Measurements from ENCODE around the gene ATCAY.

Gene ATCAY

DNA sequence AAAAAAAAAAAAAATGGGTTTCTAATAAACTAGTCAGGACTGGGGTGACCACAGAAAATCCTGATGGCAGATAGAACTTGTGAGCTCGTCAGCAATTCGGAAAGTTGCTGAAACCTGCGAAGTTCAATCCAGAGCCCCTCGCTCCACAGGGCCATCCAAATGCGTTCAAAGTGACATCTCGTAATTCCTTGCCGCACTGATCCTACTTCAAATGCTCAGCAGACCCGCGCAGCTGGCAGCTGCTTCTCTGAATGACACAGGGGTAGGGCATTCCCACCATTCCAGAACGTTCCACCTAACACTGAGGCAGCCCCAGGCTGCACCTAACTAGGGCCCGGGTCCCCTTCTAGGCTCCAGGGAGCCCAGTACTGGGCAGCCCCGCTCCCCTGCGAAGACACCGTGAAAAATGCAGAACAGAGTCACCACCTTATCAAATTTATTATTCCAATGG lies 95.2 kb downstream of the ATCAY start:
- DNase-seq: no peak

DNA sequence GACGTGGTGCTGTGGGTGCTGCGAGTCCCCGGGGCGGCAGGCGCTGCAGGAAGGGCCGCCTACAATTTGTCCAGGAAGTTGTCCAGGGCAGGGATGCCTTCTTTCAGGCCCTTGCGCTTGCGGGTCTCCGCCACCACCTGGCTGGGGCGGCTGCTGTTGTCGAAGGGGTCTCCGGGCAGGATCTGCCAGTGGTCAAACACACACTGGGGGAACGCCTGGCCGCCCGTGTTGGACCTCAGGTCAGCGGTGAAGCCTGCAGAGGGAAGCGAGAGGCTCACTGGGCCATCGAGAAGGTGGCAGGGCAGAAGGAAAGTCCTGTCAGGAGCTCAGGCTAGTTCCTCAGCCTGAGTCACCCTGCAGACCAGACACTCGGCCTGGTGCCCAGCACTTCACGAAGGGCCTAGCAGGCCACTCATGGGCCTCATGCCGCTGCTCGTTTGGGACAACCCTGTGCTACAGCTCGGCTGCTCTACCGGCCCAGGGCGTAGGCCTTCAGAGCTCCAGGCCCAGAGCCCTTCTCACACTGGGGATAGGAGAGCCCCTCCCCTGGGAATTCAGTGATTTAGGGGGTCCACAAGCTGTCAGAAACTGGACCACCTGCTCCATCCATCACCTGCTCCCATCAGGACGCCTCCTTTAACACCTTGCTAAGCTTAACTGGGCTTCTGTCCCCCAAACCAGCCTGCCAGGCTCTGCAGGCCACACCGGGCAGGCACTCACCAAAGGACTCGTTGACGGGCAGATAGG lies 96.2 kb downstream of the ATCAY start:
- no peak for DNase-seq
